NCI-H2171 treated with DMSO at 0.1 percent for 48 hours (cell line): ENCODE results near the gene CACNA1I.

Experiments used
- DNase-seq: peaks from one replicate; lab custom pipeline; 2025; lab: John Stamatoyannopoulos, UW

CACNA1I gene

DNA sequence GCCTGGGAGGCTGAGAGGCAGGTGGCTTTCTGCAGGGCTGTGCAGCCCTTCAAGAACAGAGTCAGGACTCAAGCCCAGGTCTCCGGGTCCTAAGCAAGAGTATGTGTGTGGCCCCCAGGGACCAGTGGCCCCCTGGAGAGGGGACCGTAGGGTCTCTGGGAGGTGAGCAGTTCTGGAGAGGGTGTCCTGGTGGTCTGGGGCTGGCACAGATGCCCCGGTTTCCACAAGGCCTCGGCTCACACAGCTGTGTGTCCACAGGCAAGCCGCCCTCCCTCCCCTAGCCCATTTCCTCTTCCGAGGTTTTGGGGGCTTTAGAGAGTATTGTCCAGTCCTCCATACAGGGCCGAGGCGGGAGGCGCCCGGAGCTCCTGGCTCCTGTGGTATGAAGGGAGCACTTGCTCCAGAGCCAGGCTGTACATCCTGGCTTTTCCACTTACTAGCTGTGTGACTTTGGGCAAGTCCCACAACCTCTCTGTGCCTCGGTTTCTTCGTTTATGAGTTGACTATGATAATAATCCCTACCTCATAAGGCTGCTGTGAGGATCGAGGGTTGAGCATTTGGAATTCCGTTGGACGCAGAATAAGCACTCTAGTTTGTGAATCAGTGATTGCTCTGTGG, 34.6 kb upstream of the CACNA1I start:
- no peak for DNase-seq

DNA sequence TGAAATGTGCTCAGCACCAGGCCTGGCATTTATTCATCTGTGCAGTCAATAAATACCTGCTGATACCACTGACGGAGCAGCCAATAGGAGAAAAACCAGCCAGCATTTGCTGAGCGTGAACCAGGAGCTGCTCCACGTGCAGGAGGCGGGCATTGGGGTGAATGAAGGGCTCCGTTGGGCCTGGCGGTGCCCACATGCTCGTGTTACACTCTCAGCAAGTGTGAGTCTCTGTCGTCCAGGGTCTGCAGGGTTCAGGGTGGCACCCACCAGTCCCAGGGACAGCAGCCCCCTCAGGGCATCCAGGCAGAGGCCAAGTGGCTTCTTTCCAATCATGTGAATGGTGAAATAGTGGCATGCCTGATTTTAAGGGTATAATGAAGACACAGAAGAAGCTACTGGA, 33.8 kb upstream of the CACNA1I start:
- DNase-seq, result no peak

DNA sequence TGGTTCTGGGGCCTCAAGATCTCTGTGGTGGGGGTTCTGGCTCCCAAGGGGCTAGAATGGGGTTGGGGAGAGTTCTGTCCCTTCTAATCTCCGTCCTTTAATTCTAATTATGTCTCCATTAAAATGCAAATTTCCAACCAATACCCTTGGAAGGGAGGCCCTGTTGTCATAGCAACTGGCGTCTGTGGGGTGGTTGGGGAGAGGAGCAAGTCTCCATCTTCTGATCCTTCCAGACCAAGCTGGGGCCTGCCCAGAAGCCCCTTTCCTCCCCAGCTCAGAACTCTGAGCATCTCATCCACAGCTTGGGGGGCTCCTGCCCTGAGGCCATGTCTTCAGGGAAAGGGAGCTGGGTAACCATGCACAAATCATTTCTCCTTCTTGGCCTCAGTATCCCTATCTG, 32.6 kb upstream of the CACNA1I start:
- no peak for DNase-seq

DNA sequence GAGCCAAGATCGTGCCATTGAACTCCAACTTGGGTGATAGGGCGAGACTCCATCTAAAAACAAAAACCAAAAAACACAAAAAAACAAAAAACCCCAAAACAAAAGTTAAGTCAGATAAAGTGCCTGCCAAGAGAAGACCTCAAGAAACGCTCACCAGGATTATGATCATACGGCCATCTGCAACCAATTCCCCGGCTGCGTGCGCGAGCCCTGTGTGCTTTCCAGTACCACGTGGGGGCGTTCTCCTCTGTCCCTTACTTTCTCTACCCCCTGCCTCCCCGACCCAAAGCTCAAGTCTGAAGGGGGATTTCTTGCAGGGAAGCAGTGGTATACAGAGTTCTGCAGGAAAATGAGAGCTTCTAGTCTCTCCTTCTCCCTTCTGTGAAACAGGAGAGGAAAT, 27.5 kb upstream of the CACNA1I start:
- DNase-seq, result peak; percentile 63

DNA sequence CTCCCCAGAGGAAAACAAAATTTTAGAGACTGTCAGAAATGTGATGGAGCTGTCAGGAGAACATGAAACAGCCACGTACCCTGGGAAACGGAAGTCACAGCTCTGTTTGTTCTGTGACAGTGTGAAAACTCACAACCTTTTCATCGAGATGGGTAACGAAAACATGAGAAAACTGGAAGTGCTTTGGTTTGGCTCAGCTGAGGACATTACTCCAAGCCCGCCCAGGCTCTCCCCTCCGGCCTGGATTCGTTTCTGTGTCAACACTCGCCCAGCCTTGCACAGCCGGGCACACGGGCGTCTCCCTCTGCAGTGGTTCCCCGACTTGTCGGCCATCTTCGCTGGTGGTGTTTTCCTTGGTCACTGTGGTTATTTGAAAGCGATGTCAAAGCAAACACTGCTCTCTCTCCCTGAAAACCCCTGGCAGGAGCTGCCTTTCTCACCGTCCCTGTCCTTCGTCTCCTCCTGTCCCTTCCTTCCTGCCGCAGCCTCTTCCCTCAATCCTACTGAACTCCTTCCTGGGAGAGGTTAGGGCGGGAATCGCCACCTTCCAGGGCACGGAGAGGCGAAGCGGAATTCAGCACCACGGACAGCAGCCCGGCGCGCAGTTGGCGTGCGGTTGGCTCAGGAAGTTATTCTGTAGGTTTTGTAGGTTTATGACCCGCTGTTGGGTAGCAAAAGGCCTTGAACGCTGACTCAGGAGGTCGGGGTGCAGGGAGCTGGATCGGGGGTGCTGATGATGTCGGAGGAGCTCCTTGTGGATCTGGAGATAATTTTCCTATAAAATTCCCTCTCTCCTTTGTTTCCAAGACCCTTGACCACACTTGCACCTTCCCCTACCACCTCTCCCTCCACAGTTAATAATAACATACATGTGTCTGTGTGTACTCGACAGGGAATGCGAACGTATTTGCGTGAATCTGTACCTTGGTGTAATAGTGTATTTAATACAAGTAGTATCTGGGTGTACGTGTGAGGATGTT, 24.9 kb upstream of the CACNA1I start:
- no peak for DNase-seq

DNA sequence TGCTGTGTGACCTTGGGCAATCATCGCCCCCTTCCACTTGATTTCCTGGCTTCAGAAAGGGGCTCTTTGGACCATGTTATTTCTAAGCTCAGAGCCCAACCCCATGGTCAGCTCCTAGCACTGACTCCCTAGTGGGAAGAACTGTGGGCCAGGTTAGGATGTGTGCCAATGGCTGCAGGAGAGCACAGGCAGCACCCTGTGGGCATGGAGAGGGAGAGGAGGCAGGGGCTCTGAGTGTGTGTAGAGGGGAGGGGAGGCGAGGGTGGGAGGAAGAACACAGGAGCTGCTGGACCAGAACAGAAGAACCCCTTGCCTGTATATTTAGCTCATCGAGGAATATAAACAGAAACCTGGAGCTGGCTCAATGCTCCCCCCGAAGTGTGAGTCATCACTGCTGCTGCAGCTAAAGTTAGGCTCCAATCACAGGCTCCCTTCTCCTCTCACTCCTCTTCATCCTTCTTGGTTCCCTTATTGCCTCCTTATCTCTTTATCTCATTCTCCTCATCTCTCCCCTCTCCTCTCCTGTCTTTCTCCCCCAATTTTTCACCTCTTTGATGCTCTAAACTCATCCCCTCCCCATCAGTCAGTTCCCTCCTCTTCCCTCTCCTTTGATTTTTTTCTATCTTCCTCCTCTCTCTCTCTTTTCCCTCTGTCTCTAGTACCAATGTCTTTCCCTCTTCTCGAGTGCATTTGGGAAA, 23.5 kb upstream of the CACNA1I start:
- peak; percentile 33 for DNase-seq

DNA sequence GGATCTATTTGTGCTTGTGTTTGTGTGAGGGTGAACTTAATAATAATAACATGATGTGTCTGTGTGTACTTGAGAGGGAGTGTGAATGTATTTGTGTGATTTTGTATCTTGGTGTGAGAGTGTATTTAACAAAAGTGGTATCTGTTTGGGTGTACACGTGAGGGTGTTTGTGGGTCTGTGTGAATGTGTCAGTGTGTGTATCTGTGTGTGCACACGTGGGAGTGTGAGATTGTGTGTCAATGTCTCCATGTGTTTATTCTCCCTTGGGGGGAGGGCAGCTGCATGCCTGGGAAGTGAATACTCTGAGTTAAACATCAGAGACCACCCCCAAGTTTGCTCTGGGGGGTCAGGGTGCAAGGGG, 23.0 kb upstream of the CACNA1I start:
- no peak for DNase-seq

DNA sequence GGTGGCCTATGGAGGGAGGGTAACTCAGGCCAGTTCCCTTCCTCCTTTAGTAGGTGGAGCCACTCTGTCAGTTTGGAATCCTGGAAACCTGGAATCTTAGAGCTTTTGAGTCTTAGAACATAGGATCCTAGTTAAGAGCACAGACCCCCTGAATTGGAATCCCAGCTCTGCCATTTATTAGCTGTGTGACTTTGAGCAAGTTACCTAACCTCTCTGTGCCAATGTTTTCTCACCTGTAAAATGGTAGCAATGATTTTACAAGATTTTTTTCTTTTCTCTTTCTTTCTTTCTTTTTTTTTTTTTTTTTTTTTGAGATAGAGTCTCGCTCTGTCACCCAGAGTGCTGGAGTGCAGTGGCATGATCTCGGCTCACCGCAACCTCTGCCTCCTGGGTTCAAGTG, 17.1 kb upstream of the CACNA1I start:
- no peak for DNase-seq

DNA sequence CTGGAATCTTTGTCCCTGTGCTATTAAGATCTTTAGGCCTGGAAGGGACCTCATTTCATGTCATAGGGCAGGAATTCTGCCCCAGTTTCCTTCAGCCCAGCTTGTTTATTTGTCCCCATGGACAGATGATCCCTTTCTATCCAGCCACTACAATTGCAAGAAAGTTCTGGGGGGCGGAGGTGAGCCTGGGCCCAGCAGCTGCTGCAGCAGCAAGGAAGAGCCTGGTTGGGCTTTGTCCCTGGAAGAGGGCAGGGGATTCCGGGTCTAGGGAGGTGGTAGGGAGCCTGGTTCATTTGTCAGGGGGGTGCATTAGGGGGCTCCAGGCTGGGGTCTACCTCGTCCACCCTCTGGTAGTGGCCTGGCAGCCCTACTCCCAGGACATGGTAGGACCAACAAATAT, 16.4 kb upstream of the CACNA1I start:
- no peak for DNase-seq

DNA sequence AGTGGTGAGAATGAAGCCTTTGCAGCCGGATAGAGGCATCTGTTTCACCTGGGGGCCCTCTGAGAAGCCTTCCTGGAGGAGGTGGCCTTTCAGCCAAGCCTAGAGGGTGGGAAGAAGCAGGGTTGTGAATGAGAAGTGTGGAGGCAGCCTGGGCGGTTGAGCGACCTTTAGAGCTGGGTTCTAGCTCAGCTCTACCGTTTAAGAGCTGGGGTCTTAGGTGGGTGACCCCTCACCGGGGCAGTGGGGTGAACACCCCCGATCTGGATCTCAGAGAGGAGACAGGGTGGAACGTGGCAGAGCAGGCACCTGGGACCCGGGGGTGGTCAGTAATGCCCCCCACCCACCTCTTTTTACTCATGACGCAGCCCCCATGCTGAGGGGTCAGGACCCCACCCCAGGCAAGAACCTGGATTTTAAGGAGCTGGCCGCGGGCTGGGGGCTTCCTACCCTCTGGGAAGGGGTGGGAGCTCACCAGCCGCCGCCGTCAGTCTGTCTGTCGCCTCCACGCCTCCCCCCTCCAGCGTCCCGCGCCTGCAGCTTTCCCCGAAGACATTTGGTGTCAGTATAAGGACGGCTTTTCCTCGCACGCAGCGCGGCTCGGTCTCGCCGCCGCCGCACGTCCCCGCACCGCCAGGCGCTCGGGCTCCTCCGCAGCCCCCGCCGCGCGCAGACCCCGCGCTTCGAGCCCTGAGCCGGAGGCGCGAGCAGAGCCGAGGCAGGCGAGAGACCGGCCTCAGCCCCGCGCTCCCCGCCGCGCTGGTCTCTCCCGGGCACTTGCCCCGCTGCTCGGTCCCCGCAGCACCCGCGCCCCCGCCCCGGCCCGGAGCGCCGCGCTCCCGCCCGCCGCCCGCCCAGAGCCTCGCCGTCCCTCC, 13.3 kb upstream of the CACNA1I start:
- DNase-seq, result peak; percentile 47

DNA sequence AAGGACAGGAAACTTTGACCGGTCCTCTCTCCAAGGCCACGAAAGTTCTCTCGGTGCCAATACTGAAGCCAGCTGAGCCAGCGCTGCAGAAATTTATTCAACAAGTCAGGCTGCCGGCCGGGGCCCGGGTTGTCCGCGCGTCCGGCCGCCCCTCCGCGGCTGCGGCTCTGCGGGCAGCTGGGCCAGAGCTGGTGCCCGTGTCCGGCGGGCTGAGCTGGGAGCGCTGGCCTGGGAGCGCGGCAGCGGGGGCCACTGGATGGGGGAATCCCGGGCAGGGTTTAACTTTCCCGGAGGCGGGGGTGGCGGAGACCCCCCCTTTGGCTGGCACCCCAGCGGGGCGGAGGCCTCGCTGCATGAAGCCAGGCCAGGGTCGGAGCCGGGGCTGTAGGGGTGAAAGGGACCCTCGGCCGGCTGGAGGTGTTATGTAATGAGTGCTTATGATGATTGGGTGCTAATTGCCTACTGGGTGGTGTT, 12.3 kb upstream of the CACNA1I start:
- DNase-seq, result no peak

DNA sequence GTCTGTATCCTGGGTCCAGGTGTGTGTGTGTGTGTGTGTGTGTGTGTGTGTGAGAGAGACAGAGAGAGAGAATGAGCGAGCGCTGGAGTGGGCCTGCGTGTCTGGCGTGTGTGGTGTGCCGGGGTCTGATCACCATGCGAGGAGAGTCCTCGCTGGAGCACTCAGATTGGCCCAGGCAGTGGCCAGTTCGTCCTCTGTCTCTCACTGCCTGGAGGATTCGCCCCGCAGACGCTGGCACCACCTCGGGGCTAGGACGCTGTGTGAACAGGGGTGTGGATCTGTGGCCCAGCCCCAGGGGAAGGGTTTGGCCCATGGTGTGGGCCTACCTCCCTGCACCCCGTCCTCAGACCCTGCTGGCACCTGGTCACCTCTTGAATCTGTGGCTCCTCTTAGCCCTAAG, 11.6 kb upstream of the CACNA1I start:
- DNase-seq, result no peak

DNA sequence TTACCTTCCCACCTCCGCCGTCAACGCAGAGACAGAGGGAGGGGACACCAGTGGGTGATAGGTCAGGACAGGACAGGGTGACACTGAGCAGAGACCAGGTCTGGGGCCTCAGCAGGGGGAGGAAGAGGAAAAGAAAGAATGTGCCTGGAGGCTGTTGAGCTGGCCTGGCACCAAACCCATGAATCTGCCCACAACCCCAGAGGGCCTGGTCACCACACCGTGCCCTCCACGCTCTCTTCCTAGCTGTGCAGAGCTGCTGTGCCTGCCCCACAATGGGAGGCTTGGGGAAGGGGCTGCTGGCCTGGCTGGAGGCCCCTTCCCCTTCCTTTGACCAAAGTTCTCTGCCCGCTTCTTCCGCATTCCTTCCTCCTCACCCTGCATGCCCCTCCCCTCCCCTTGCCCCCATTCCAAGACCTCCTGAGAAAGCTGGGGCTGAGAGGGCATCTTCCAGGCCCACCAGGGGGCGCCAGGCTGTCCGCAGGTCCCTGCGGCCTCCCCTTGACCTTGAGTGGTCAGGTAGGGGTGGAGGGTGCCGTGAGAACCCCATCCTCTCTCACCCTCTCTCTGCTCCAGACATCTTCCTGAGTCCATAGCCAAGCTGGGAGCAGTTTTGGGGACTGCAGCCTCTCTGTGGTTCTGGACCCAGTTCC, 11.0 kb upstream of the CACNA1I start:
- no peak for DNase-seq

DNA sequence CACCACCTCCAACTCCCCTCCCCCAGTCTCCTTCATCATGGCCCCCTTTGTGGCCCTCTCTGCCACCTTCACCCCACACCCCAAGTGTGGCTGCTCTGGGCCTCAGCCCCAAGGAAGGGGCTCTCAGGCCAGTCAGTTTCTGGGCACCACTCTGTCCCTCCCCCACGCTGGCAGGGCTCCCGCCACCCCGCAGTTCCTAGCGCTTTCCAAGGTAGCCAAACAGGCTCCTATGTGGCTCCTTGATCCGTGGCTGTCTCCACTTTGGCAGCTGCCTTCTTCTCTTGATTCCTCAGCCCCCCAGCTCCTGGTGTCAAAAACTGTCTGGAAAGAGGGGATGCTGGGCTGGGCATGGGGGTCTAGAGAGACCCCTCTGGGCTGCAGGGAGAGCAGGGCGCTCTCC, 10.4 kb upstream of the CACNA1I start:
- DNase-seq, result no peak

DNA sequence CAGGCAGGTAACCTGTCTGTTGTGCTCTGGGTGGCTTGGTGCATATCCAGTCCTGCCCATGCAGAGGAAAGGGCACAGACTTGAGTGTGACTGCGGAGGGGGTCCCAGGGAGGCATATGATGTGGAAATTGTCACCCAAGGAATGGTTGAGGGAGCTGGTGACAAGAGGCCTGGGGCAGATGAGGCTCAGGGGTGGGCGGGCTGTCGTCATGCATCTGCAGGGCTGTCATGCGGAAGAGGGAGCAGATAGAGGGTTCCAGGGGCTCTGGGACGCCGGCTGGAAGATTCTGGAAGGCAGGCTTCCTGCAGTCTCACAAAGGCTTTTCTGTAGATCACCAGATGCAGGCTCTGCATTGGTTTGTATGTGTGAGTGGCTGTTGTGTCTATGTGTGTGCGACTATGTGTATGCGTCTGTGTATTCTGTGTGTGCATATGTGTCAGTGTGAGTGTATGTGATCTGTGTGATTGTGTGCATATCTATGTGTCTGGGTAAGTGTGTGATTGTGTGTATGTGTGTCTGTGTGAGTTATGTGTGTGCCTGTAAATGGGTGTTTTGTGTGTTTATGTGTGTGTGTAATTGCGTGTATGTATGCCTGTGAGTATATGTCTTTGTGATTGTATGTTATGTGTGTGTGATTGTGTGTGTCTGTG, 7.6 kb upstream of the CACNA1I start:
- no peak for DNase-seq

DNA sequence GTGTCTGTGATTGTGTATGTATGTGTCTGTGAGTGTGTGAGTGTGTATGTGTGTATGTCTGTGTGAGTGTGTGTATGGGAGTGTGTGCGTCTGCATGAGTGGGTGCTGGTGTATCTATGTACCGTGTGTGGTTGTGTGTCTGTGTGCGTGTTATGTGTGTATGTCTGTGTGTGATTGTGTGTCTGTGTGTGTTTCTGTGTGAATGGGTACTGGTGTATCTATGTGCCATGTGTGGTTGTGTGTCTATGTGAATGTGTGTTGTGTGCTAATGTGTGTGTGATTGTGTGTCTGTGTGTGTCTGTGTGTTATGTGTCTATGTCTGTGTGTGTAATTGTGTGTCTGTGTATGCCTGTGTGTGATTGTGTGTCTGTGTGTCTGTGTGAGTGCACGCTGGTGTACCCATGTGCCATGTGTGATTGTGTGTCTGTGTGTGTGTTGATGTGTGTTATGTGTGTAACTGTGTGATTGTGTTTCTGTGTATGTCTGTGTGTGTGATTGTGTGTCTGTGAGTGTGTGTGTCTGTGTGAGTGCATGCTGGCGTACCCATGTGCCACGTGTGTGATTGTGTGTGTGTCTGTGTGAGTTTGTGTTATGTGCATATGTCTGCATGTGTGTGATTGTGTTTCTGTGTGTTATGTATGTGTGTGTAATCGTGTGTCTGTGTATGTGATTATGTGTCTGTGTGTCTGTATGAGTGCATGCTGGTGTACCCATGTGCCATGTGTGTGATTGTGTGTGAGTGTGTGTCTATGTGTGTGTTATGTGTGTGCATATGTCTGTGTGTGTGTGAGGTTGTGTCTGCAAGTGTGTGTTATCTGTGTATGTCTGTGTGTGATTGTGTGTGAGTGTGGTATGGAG, 6.8 kb upstream of the CACNA1I start:
- DNase-seq, result no peak

DNA sequence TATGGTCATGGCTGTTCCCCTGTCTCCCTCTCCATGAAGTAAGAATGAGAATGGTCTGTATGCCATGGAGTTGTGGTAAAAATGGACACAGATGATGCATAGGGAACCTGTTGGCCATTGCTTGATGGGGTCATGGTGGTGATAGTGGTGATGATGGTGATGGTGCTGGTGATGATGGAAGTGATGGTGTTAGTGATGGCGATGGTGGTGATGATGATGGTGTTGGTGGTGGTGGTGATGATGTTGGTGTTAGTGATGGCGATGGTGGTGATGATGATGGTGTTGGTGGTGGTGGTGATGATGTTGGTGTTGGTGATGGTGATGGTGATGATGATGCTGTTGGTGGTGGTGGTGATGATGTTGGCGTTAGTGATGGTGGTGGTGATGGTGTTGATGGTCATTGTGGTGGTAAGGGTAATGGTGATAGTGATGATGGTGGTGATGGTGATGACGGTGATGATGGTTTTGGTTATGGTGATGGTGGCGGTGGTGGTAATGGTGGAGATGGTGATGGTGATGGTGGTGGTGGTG, 5.1 kb upstream of the CACNA1I start:
- DNase-seq, result no peak

DNA sequence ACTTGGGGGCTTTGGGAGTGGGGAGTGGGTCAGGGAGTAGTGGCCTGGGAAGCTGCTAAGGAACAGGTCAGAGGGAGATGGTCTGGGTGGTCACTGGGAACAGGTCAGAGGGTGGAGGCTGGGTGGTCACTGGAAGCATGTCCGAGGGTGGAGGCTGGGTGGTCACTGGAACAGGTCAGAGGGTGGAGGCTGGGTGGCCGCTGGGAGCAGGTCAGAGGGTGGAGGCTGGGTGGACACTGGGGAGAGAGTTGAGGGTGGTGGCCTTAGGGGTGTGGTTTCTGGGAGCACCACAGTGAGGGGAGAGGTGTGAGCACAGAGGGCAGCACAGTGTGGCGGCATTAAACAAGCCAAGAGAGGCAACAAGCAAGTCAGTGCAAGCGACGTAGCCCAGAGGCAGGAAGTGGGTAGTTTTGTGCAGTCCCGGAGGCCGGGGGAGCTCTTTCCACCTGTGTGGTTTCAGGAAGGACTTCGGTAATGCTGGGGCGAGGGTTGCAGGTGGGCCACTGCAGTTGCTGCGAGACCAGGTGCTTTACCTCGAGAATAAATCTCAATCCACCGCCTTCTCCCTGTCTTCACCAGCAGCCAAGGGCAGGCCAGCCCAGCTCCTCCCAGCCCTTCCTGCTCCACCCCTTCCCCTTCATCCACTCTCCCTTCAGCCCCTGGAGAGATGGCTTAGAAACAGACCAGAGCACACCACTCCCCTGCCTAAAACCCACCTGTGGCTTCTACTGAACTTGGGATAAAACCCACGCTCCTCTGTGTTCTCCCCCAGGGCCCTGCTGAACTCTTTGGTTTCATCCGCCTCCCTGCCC, 3.2 kb upstream of the CACNA1I start:
- DNase-seq, result no peak
